ENCODE measurements around the gene ATP6V0C.
"Not testable (repeated sequence)": the region's sequence is repeated elsewhere in the genome, so short reads cannot be mapped to it uniquely, and the experiment has no call there.

- TF ChIP-seq, protein P1, sequence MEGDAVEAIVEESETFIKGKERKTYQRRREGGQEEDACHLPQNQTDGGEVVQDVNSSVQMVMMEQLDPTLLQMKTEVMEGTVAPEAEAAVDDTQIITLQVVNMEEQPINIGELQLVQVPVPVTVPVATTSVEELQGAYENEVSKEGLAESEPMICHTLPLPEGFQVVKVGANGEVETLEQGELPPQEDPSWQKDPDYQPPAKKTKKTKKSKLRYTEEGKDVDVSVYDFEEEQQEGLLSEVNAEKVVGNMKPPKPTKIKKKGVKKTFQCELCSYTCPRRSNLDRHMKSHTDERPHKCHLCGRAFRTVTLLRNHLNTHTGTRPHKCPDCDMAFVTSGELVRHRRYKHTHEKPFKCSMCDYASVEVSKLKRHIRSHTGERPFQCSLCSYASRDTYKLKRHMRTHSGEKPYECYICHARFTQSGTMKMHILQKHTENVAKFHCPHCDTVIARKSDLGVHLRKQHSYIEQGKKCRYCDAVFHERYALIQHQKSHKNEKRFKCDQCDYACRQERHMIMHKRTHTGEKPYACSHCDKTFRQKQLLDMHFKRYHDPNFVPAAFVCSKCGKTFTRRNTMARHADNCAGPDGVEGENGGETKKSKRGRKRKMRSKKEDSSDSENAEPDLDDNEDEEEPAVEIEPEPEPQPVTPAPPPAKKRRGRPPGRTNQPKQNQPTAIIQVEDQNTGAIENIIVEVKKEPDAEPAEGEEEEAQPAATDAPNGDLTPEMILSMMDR (optimal IDR thresholded peaks at IDR 0.05 in 1 of 3, IDR thresholded peaks at IDR 0.05 in 1 of 3, conservative IDR thresholded peaks at IDR 0.05 in 1 of 3; ENCODE audit: extremely low read depth in 1 of 3, insufficient read depth in 2 of 3, low read length in 3 of 3), result not testable (repeated sequence)
- TF ChIP-seq EZH2 (IDR thresholded peaks at IDR 0.05; ENCODE audit: low read length), result not testable (repeated sequence)
Observed at GRCh38 chr16:2568573-2568972, 54.8 kb downstream of the ATP6V0C start.

Data from keratinocyte (primary cell).